ENCODE results near the gene DPH3. TPM values are rescaled to one million over a fixed set of nuclear protein-coding genes. Genes with fewer than 3 reads are reported as not detected.

Gene DPH3
- total and polyA plus RNA-seq, 2 donors (not counting 3 experiments of a cell fraction or from before 2014, with no cell fraction given) = 7.7 to 28.7 TPM

DNA sequence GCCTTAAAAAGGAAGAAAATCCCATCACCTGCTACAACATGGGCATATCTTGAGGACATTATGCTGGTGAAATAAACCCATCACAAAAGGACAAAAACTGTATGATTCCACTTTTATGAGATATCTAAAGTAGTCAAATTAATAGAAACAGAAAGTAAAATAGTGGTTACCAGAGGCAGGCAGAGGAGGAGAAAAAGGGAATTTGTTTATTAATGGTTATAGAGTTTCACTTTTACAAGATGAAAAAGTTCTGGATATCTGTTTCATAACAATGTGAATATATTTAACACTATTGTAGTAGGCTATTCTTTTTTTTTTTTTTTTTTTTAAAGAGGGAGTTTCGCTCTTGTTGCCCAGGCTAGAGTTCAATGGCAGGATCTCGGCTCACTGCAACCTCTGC lies 40.4 kb downstream of the DPH3 start:
- H3K36me3 ChIP-seq (ENCODE audit: control insufficient read depth in 2 of 2, extremely low read depth in 1 of 2, insufficient read depth in 2 of 2, low read length in 2 of 2) = no peaks in the 10 kb centered on the region
- H3K4me3 ChIP-seq (replicated peaks in 1 of 3; ENCODE audit: insufficient read depth in 1 of 3, low read depth in 1 of 3, low read length in 3 of 3) = no peak overlapping the region
- no peak overlapping the region for H2AFZ ChIP-seq (ENCODE audit: low read depth, low read length)
- ChIA-PET POLR2A (no interaction called here), CTCF (no interaction called here)
- no peaks in the 10 kb centered on the region for H3K9me1 ChIP-seq (replicated peaks; ENCODE audit: control insufficient read depth, extremely low read depth, insufficient read depth, low read length)
- no peaks in the 10 kb centered on the region for H3K27me3 ChIP-seq (ENCODE audit: control insufficient read depth in 2 of 2, insufficient read depth in 2 of 2, low read length in 2 of 2)
- dilution Hi-C loops (cut with MboI; ENCODE audit: extremely low pct_ligation_motif_present, low sequenced_read_pairs) (no loop called here), intact Hi-C loops (cut with micrococcal nuclease) (no loop called here)
- no peak for TF ChIP-seq EZH2 (IDR thresholded peaks at IDR 0.05; ENCODE audit: borderline replicate concordance, low read depth, low read length, severe bottlenecking)
- TF ChIP-seq GATA2 (IDR thresholded peaks at IDR 0.05; ENCODE audit: insufficient read depth, insufficient read length, low read depth, low read length) = no peak
- TF ChIP-seq, protein P1, sequence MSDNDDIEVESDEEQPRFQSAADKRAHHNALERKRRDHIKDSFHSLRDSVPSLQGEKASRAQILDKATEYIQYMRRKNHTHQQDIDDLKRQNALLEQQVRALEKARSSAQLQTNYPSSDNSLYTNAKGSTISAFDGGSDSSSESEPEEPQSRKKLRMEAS (IDR thresholded peaks at IDR 0.05; ENCODE audit: insufficient read depth, insufficient read length) = no peak
- TF ChIP-seq MYC (IDR thresholded peaks at IDR 0.05; ENCODE audit: low read depth, low read length) = no peak
- TF ChIP-seq POLR2A (IDR thresholded peaks at IDR 0.05; ENCODE audit: low read depth, low read length) = no peak
- TF ChIP-seq JUN (IDR thresholded peaks at IDR 0.05; ENCODE audit: borderline replicate concordance, insufficient read depth, insufficient read length, low read depth) = no peak
- no peak for TF ChIP-seq FOS (IDR thresholded peaks at IDR 0.05; ENCODE audit: borderline replicate concordance, insufficient read depth, low read length)
- TF ChIP-seq POLR2AphosphoS5 (IDR thresholded peaks at IDR 0.05; ENCODE audit: insufficient read depth, low read depth, low read length) = no peak
- TF ChIP-seq CTCF (IDR thresholded peaks at IDR 0.05; ENCODE audit: extremely low read depth in 1 of 2, insufficient read depth in 1 of 2, low read depth in 1 of 2, low read length in 2 of 2) = no peak
- H3K79me2 ChIP-seq (ENCODE audit: control insufficient read depth, insufficient read depth, low read length) = no peaks in the 10 kb centered on the region
- FAIRE-seq (no peak), DNase-seq (ENCODE audit: low read depth, low spot score) (no peak)
- H3K9ac ChIP-seq (replicated peaks; ENCODE audit: extremely low read depth, insufficient read depth, low read length) = no peak overlapping the region
- BruUV-seq (replicated peaks) = no TSS peak
- no peaks in the 10 kb centered on the region for H3K4me1 ChIP-seq (ENCODE audit: control insufficient read depth, extremely low read depth, insufficient read depth, low read length)
- no peak overlapping the region for H3K4me2 ChIP-seq (ENCODE audit: insufficient read depth, low read length)
- no peak overlapping the region for H3K27ac ChIP-seq (ENCODE audit: insufficient read depth, low read depth, low read length)
- no peaks in the 10 kb centered on the region for H3K9me3 ChIP-seq (replicated peaks; ENCODE audit: control insufficient read depth, insufficient read depth, low read length)
- H4K20me1 ChIP-seq (replicated peaks; ENCODE audit: control insufficient read depth, extremely low read depth, insufficient read depth, low read length) = no peaks in the 10 kb centered on the region
